Ectodermal cell (in vitro differentiated cells): ENCODE data around the gene BABAM2.

Experiments
- H3K27ac ChIP-seq: 2 replicates; pipeline ENCODE4 v1.7.0; 2013; ENCODE audit warnings: mild to moderate bottlenecking, low read depth, low read length; ENCODE audit not compliant: insufficient read depth, poor library complexity, severe bottlenecking
- H3K27me3 ChIP-seq: 2 replicates; pipeline ENCODE4 v1.7.0; 2013; ENCODE audit warnings: mild to moderate bottlenecking, low read length; ENCODE audit not compliant: insufficient read depth, control insufficient read depth, poor library complexity, severe bottlenecking
- H3K36me3 ChIP-seq: one replicate; pipeline ENCODE4 v1.7.0; 2013; ENCODE audit warnings: low read length; ENCODE audit not compliant: control insufficient read depth, insufficient read depth
- H3K4me1 ChIP-seq: one replicate; pipeline ENCODE4 v1.7.0; 2013; ENCODE audit warnings: low read length; ENCODE audit not compliant: control insufficient read depth, insufficient read depth
- H3K4me3 ChIP-seq: 2 replicates; pipeline ENCODE4 v1.7.0; 2013; ENCODE audit warnings: low read depth, low read length, control low read depth; ENCODE audit not compliant: insufficient read depth
- H3K9me3 ChIP-seq: 2 replicates; pipeline ENCODE4 v1.7.0; 2013; ENCODE audit warnings: mild to moderate bottlenecking, low read length, moderate library complexity; ENCODE audit not compliant: control insufficient read depth
- WGBS, 2 experiments: methylation state at CpG; one replicate each; pipeline ENCODE4 v1.1.7; 2013; ENCODE audit warnings: missing lambda C conversion rate in 2 of 2; 5-methylcytosine and 5-hydroxymethylcytosine counted together

The BABAM2 gene

DNA sequence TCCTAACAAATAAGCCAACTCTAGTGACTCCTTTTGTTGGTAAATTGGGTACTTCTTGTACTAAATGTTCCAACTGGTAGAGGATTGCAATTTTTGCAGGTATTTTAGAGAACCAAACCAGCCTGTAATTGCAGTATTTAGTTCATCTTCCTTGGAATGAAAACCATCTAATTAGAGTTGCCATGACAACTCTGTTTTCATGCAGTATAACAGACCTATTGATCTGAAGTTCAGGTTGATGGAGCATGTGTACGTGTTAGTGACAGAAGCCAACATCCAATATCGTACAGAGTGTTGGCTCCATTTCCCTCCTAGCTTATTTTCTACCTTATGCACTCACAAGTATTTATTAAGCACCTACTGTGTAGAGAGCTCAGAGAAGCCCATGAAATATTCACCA, 325.8 kb downstream of the BABAM2 start:
- Histone ChIP-seq H3K36me3 (no peaks in the 10 kb centered on the region), H3K27me3 (no peaks in the 10 kb centered on the region), H3K4me1 (no peaks in the 10 kb centered on the region), H3K9me3 (no peaks in the 10 kb centered on the region), H3K4me3 (no peak overlapping the region), H3K27ac (no peak overlapping the region)
- 86 to 94% methylated on average over 2 of the region's 2 CpGs for WGBS, 2 experiments

DNA sequence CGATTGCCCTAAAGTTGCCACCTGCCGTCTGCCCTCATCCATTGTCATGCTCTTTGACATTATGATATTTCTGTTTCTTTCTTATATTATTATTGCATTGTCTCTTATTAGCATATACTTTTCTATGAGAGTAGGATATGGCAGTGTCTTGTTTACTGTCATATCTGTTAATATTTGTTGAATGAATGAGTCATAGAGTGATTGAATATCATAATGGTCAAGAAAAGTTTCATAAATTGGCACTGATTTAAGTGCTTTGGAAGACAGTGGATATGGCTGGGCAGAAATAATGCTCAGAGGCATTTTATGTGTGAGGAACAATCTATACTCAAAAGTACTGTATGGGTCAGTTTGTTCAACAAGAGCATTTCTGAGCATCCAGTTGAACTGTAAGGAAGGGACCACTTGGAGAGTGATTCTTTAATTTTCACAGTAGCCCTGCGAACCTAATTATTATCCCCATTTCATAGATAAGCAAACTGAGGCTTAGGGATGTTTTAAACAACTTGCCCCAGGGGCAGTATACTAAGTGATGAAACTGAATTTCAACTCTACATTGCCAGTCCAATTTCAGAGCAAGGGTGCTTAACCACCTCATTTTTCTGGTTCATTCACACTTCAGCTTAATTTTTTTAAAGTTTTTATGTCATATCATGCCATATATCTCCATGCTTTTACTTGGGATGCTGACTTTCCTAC, 326.7 kb downstream of the BABAM2 start:
- Histone ChIP-seq H3K9me3 (no peaks in the 10 kb centered on the region), H3K4me1 (no peaks in the 10 kb centered on the region), H3K36me3 (no peaks in the 10 kb centered on the region), H3K27ac (no peak overlapping the region), H3K4me3 (no peak overlapping the region), H3K27me3 (no peaks in the 10 kb centered on the region)
- 90 to 95% methylated on average over 3 of the region's 3 CpGs for WGBS, 2 experiments

DNA sequence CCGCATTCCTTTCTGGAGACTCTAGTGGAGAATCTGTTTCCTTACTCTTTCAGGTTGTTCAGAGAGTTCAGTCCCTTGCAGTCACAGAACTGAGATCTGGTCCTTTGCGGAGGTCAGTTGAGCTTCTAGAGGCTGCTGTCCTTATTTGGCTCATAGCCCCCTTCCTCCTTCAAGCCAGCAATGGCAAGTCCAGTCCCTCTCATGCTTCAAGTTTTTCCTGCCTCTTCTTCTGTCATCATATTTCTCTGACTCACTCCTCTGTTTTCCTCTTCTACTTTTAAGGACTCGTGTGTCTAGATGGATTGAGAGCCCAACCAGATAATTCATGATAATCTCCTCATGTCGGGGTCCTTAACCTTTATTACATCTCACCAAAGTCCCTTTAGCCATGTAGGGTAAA, 328.6 kb downstream of the BABAM2 start:
- no peak overlapping the region for H3K4me3 ChIP-seq
- no peak overlapping the region for H3K27ac ChIP-seq
- no peaks in the 10 kb centered on the region for H3K27me3 ChIP-seq
- H3K4me1 ChIP-seq: no peaks in the 10 kb centered on the region
- 85 to 92% methylated on average over 4 of the region's 4 CpGs for WGBS, 2 experiments
- H3K36me3 ChIP-seq: no peaks in the 10 kb centered on the region
- no peaks in the 10 kb centered on the region for H3K9me3 ChIP-seq

DNA sequence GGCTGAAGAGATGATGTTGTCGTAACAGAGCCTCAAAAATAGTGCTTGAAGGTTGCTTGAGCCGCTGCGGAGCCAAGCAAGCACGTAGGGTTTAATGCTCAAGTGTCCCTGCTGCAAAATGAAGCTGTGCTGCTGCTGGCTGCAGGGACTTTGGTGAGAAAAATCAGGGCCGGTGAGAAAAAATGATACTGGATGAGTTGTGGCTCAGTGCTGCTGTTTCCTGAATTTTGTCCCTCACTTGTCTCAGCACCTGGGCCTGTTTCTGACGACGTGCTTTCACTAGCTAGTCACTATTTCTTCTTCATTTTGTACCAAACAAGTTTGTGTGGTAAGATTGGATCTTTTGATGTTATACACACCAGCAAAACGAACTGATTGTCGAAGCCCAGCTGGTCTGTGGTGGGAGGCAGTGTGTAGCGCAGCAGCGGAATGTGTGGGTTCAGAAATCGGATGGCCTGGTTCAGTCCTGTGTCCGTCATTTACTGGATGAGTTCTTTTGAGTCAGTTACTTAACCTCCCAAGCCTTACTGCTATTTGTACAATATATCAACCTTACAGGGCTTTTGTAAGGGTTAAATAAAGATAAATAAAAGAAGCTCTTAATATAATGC, 329.3 kb downstream of the BABAM2 start:
- Histone ChIP-seq H3K4me1 (no peaks in the 10 kb centered on the region), H3K9me3 (no peaks in the 10 kb centered on the region), H3K27me3 (no peaks in the 10 kb centered on the region), H3K4me3 (no peak overlapping the region), H3K36me3 (no peaks in the 10 kb centered on the region), H3K27ac (no peak overlapping the region)
- 85 to 87% methylated on average over 13 of the region's 13 CpGs for WGBS, 2 experiments

DNA sequence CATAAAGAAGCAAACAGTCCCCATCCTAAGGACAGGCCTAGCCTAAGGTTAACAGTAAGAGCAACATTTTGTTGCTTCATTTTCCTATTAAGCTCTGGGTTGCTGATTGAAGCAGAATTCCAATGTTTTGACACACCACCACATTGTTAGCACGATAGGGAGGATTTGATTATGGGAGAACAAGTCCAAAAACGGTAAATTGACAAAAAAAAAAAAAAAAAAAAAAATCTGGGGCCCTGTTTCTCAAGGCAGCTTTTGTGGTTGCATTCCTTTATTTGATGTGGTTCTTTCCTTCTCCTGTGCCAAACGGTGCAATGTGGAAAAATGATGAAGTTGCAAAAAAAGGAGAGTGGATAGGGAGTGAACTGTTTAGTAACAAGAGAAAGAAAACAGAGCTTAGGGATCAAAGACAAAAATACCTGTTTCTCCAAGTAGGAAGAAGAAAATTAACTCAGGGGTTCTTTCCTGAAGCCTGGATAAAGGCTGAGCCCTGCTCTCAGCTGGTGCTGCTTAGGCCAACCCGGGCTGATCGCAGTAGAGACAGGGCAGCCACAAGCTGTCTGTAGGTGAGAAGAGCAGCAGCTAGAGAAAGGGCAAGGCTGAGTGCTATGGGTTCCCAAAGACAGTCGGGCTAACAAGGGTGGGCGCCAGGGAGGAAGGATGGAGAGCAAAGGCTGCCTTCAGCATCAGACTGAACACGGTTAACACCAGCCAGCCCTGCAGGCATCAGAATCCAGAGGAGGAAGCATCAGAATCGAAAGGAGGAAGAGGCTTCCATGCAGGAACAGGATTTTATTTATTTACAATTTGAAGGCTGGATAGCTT, 334.3 kb downstream of the BABAM2 start:
- no peaks in the 10 kb centered on the region for H3K27me3 ChIP-seq
- H3K4me1 ChIP-seq: no peaks in the 10 kb centered on the region
- no peaks in the 10 kb centered on the region for H3K9me3 ChIP-seq
- H3K27ac ChIP-seq: no peak overlapping the region
- WGBS, 2 experiments: 91 to 92% methylated on average over 9 of the region's 9 CpGs
- no peak overlapping the region for H3K4me3 ChIP-seq
- H3K36me3 ChIP-seq: no peaks in the 10 kb centered on the region

DNA sequence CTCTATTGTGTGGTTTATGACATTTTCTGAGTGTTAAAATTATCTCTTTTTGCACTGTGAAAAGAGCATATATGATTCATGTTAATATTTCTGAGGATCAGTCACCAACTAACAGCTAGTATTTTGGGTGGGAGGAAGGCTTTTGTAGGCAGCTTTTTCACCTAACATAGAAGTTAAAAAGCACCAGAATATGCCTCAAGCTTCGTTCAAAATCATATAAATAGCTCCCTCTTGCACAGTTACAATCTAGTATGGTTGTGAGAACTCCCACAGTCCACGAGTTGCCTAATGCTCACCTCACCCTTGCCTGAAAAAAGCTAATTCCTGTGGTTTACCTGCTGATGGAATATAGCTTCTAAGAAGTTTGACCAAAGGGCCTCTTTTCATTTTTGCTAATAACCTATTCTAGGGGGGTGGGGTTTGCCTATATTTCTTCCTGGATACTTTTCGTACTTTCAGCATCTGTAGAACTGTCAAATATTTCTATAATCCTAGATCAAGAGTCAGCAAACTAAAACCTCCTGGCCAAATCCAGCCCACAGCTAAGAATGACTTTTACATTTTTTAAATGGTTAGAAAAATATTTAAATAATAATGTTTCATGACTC, 335.0 kb downstream of the BABAM2 start:
- Histone ChIP-seq H3K27ac (no peak overlapping the region), H3K27me3 (no peaks in the 10 kb centered on the region), H3K9me3 (no peaks in the 10 kb centered on the region), H3K4me3 (no peak overlapping the region), H3K4me1 (no peaks in the 10 kb centered on the region), H3K36me3 (no peaks in the 10 kb centered on the region)
- WGBS, 2 experiments: 91 to 96% methylated on average over 3 of the region's 3 CpGs

DNA sequence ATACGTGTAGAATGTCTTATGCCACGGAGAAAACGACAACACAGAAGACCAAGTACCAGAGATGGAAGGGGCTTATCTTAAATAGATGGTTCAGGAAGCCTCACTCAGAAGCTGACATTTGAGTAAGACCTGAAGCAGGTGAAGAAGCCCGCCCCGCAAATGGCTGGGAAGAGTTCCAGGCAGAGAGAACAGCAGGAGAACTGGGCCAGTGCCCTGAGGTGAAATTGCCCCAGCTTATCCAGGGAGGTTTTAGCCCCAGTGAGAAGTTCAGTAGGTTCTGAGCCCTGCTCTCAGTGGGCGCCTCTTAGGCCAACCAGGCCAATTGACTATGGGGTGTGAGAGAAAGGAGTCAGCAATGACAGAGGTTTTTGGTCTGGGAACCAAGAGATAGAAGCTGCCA, 336.0 kb downstream of the BABAM2 start:
- no peaks in the 10 kb centered on the region for H3K27me3 ChIP-seq
- H3K4me1 ChIP-seq: no peaks in the 10 kb centered on the region
- H3K27ac ChIP-seq: no peak overlapping the region
- 95% methylated on average over 6 of the region's 6 CpGs for WGBS, 2 experiments
- no peaks in the 10 kb centered on the region for H3K36me3 ChIP-seq
- no peaks in the 10 kb centered on the region for H3K9me3 ChIP-seq
- H3K4me3 ChIP-seq: no peak overlapping the region

DNA sequence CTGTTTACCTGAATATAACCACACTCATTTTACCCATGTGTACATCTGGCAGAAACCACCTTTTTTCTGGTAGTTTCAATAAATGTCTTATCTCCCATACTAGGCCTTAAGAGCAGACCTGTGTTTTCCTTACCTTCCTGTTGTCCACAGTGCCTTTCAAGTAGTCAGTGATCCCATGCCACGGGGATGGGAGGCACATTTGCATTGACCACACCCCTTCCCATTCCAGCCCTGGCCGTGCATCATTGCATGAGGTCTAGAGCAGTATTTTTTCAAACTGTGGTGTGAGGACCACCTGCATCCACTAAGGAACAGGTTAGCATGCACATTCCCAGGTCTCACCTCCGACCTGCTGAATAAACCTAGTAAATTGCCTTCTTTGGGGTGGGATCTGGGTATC, 337.0 kb downstream of the BABAM2 start:
- no peak overlapping the region for H3K27ac ChIP-seq
- no peaks in the 10 kb centered on the region for H3K9me3 ChIP-seq
- no peaks in the 10 kb centered on the region for H3K36me3 ChIP-seq
- no peak overlapping the region for H3K4me3 ChIP-seq
- no peaks in the 10 kb centered on the region for H3K4me1 ChIP-seq
- 64 to 70% methylated on average over 3 of the region's 3 CpGs for WGBS, 2 experiments
- no peaks in the 10 kb centered on the region for H3K27me3 ChIP-seq

DNA sequence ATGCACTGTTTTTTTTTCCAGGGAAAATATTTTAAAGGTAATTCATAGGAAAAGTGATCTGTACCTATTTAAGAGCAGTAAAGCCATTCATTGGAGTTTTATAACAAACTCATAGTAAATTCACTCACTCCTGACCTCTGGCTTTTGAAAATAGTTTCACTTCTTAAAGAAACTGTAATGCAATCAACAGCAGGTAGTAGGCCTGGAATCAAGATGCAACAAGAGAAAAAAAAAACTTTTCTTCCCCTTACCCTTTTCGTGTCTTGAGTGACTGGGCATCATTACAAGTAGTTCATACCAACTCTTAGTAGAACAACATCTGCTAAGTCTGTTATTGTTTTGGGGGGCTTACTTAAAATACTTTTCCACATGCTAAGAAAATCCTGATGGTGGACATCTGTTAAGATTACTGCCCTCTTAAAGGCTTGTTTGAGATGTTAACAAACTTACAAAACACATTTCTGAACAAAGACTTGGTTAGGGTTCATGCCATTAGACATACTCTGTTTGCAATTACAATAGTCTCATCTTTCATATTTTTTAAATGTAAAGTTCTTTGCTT, 338.0 kb downstream of the BABAM2 start:
- Histone ChIP-seq H3K4me3 (no peak overlapping the region), H3K9me3 (no peaks in the 10 kb centered on the region), H3K36me3 (no peaks in the 10 kb centered on the region), H3K4me1 (no peaks in the 10 kb centered on the region), H3K27ac (no peak overlapping the region), H3K27me3 (no peaks in the 10 kb centered on the region)
- WGBS, 2 experiments: 86% methylated on average over 1 of the region's 1 CpG; no CpG with 5 or more reads in 1 of the 2 experiments
